AG04449 (cell line): Measurements from ENCODE around the gene MTMR6.

Experiments
- CTCF ChIA-PET: fragments of 350-600 bp; formaldehyde crosslinking; extraction: SDS; loops from one replicate; lab custom pipeline; 2021; ENCODE audit warnings: antibody characterized with exemption; lab: Yijun Ruan, JAX
- POLR2A ChIA-PET: fragments of 400-600, 350-600 bp; formaldehyde crosslinking; extraction: SDS; loops from one replicate; lab custom pipeline; 2020; ENCODE audit warnings: antibody characterized with exemption, inconsistent platforms; lab: Yijun Ruan, JAX
- DNase-seq: peaks from one replicate; pipeline ENCODE4 v3.0.0-alpha.2; 2010; ENCODE audit warnings: low read depth, low spot score
- H3K4me3 ChIP-seq: 2 replicates; pipeline ENCODE4 v1.5.1; 2011; ENCODE audit warnings: low read depth, mild to moderate bottlenecking, control low read depth, low read length
- CTCF ChIP-seq: IDR thresholded peaks from one replicate; pipeline ENCODE4 v1.5.1; 2011; ENCODE audit warnings: mild to moderate bottlenecking, moderate library complexity, low read length, control low read depth, inconsistent platforms; ENCODE audit not compliant: insufficient read depth; ENCODE audit errors: missing control alignments

The MTMR6 gene

DNA sequence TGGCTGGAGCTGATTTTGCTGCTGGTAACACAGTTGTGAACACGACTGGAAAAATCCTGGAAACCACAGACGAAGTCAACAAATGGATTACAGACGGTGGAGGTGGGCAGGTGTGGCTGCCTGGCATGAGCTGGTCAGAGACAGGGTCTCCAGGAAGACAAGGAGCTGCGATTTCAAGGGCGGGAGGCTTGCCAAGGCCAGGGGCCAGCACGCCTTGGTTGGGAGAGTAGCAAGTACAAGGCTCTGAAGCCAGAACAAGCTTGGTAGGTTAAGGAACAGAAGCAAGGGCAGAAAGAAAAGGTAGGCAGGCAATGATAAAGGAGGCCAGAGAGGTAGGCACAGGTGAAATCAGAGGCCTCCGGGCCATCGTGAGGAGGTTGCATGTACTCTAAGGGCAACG is 64.5 kb downstream of the MTMR6 start:
- no peak overlapping the region for H3K4me3 ChIP-seq
- CTCF ChIA-PET: no interaction called here
- POLR2A ChIA-PET: no interaction called here
- TF ChIP-seq CTCF: no peak
- DNase-seq: no peak

DNA sequence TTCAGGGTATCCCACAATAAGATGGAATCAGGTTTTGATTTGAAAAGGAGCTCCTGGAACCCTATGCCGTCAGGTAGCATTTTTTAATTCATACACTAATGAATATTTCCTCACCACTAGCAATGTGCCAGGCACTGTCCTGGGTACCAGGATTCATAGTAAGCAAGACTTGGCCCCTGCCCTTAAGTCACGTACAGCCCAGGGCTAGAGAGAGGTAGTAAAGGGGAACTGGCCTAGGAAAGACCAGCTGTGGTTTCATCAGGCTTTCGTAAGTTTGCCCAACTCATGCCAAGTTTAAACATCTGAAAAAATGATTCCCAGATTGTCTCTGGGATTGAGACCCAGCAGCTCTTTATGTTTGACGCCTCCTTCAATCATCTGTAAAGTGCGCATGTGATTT is 69.3 kb downstream of the MTMR6 start:
- DNase-seq: no peak
- ChIA-PET POLR2A (no interaction called here), CTCF (interaction anchor here (1.3 kb wide), 1 partner anchor 15 kb away, joined by 5 read pairs; no protein-coding TSS in a partner anchor)
- no peak for TF ChIP-seq CTCF
- no peak overlapping the region for H3K4me3 ChIP-seq

DNA sequence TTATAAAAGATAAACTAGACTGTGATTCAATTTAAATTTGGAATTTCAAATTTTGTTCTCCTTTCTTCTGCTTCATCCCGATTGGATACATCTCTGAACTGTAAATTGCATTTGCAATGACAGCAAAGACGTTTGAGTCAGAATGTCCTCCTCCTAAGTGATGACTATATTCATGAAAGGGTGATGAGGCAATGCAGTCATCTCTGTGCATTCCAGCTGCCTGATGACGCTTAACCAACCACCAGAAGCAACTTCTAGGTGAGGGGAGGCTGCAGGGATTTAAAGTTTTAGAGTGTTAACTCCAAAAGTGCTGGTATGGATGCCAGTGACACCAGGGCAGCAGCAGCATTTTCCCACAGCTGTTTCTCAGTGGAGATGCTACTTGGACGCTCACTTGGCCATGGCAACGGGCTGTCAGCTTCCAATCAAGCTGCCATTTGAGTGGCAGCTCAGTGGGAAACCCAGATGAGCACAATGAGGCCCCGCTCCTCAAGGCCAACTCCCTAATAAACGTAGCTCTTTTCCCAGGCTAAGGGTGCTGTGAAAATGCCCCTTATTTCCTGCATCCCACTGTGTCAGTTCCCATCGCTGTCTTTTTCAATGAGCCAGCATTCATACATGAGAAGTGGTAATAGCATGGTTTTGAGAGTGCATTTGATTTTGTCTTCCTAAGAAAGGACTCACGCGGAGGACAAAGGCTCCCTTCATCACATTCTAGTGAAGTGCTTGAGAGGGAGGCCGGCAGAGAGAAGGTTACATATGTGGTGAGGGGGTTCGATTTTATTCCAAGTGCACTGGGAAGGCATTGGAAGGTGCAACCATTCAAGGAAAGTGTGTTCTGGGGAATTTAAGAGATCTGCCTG is 70.0 kb downstream of the MTMR6 start:
- ChIA-PET CTCF (interaction anchor here (1.3 kb wide), 1 partner anchor 16 kb away, joined by 5 read pairs; no protein-coding TSS in a partner anchor), POLR2A (no interaction called here)

GRCh38 chr13:25215253-25215575 is 72.1 kb downstream of the MTMR6 start:
- no peak overlapping the region for H3K4me3 ChIP-seq
- POLR2A ChIA-PET: no interaction called here
- DNase-seq: no peak
- no peak for TF ChIP-seq CTCF
- CTCF ChIA-PET: no interaction called here

More for the DNA sequence above, 70.0 kb downstream of the MTMR6 start:
- no peak for TF ChIP-seq CTCF
- no peak for DNase-seq
- no peak overlapping the region for H3K4me3 ChIP-seq

DNA sequence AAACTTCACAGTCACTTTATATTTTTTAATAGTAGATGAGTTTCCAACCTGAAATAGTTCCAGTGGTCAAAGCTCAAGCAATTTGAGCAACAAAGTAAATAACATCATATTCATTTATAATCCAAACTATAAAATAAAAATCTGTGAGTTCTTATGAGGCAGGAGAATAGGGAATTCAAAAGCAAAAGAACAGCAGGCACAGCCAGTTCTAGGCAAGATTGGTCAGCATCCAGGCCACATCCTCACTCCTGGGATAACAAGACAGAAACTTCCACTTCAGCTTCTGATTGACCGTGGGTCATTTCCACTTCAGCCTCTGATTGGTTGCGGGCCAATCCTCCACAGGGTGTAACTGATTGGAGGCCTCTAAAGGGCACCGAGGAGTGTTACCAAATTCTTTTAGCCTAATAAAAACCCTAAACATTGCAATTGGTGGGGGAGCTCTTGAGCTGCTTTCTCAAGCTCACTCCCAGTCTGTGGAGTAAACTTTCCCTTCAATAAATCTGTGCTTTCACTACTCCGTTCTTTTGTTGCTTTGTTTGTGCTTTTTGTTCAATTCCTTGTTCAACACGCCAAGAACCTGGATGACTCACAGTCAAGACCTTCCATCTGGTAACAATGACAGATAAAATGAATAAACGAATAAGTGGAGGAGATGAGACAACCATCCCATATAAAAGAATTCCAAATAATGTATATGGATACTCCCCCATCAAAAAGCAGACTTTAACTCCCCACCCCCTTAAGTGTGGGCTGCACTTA is 72.6 kb downstream of the MTMR6 start:
- TF ChIP-seq CTCF: no peak
- ChIA-PET POLR2A (no interaction called here), CTCF (no interaction called here)
- no peak overlapping the region for H3K4me3 ChIP-seq
- no peak for DNase-seq

DNA sequence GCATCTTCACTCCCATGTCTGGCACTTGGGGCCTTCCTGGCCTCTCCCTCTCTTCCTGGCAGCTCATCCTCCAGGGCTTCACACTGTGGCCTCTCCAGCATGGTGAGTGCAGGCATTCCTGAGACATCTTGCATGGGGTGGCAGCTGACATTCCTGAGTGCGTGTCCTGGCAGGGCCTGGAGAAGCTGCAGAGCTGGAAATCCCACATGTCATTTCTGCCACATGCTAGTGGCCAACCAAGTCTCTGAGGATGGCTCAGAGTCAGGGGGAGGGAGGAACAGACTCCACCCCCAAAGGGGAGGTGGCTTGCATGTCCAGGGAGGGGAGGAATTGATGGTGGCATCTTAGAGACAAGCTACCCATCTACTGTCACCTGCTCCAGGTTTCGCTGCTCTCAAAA is 73.6 kb downstream of the MTMR6 start:
- ChIA-PET POLR2A (no interaction called here), CTCF (no interaction called here)
- no peak for DNase-seq

More for the DNA sequence above, 73.6 kb downstream of the MTMR6 start:
- no peak overlapping the region for H3K4me3 ChIP-seq
- TF ChIP-seq CTCF: no peak
